Natural killer cell (primary cell): ENCODE results near the gene SYNGR1. TPM values are rescaled to one million over a fixed set of nuclear protein-coding genes. Genes with fewer than 3 reads are reported as not detected.
"Not testable (repeated sequence)": the region's sequence is repeated elsewhere in the genome, so short reads cannot be mapped to it uniquely, and the experiment has no call there.

Experiments used
- ATAC-seq, 3 donors: fragments of 150-1000 bp in 2 of 3; fragments of 200-7000 bp in 1 of 3; cut with Tn5 transposase; 1 replicate in 1 of 3; 2 replicates in 2 of 3; pipeline ENCODE4 v1.10.0; 2021; ENCODE audit warnings: mild to moderate bottlenecking in 2 of 3, moderate library complexity in 2 of 3
- DNase-seq, 2 donors: peaks; one replicate each; pipeline versions ENCODE4 v3.0.0 to v3.0.0-alpha.2; 2013 to 2021; ENCODE audit warnings: mixed read lengths in 1 of 2
- H3K27ac ChIP-seq: one replicate; pipeline ENCODE4 v1.5.1; 2013; ENCODE audit warnings: mild to moderate bottlenecking, low read length
- H3K27me3 ChIP-seq: one replicate; pipeline ENCODE4 v1.6.1; 2013; ENCODE audit warnings: low read length; ENCODE audit not compliant: control insufficient read depth, insufficient read depth
- H3K36me3 ChIP-seq: one replicate; pipeline ENCODE4 v1.6.1; 2013; ENCODE audit warnings: low read length; ENCODE audit not compliant: control insufficient read depth, insufficient read depth
- H3K4me1 ChIP-seq: one replicate; pipeline ENCODE4 v1.6.1; 2013; ENCODE audit warnings: low read length; ENCODE audit not compliant: control insufficient read depth, insufficient read depth
- H3K4me3 ChIP-seq: one replicate; pipeline ENCODE4 v1.5.1; 2013; ENCODE audit warnings: low read length
- H3K9me3 ChIP-seq: one replicate; pipeline ENCODE4 v1.6.1; 2013; ENCODE audit warnings: low read length; ENCODE audit not compliant: control insufficient read depth, insufficient read depth
- H3K27ac Mint-ChIP-seq, 2 donors: one replicate each; pipeline ENCODE4 v1.8.0; 2022; ENCODE audit warnings: mild to moderate bottlenecking in 2 of 2, mixed read lengths in 2 of 2, moderate library complexity in 1 of 2
- H3K27me3 Mint-ChIP-seq, 2 donors: one replicate each; pipeline ENCODE4 v1.8.0; 2022; ENCODE audit warnings: low read depth in 2 of 2, mixed read lengths in 2 of 2
- H3K36me3 Mint-ChIP-seq: one replicate; pipeline ENCODE4 v1.8.0; 2022; ENCODE audit warnings: mixed read lengths
- H3K4me1 Mint-ChIP-seq, 2 donors: one replicate each; pipeline ENCODE4 v1.8.0; 2022; ENCODE audit warnings: mixed read lengths in 2 of 2
- H3K4me3 Mint-ChIP-seq: one replicate; pipeline ENCODE4 v1.8.0; 2022; ENCODE audit warnings: mild to moderate bottlenecking, moderate library complexity, mixed read lengths
- H3K9me3 Mint-ChIP-seq, 2 donors: one replicate each; pipeline ENCODE4 v1.8.0; 2022; ENCODE audit warnings: mixed read lengths in 2 of 2
- WGBS: methylation state at CpG from one replicate; pipeline ENCODE4 v1.1.7; 2013; ENCODE audit warnings: missing lambda C conversion rate; ENCODE audit not compliant: insufficient coverage; 5-methylcytosine and 5-hydroxymethylcytosine counted together
- intact Hi-C: fragments of 100-400 bp; cut with micrococcal nuclease; formaldehyde crosslinking; loops from one replicate; pipeline ENCODE4 v1.14.2; 2022
- total RNA-seq, 4 donors: library from RNA; stranded (reverse); fragments of 120-200 nt in 1 of 4; gene quantifications; one replicate each; pipeline versions ENCODE4 v1.2.3 to v1.2.4, GENCODE V29; 2013 to 2022
- TF ChIP-seq, protein P1 (sequence below): fragments of 200-600 bp; IDR thresholded peaks from one replicate; pipeline ENCODE4 v1.8.0; 2022; ENCODE audit warnings: antibody characterized with exemption

Gene SYNGR1
- total RNA-seq, 3 donors from 2014 or later (not counting 1 experiment from before 2014, with no cell fraction given) = 30.3 to 35.7 (median 31.3) TPM

DNA sequence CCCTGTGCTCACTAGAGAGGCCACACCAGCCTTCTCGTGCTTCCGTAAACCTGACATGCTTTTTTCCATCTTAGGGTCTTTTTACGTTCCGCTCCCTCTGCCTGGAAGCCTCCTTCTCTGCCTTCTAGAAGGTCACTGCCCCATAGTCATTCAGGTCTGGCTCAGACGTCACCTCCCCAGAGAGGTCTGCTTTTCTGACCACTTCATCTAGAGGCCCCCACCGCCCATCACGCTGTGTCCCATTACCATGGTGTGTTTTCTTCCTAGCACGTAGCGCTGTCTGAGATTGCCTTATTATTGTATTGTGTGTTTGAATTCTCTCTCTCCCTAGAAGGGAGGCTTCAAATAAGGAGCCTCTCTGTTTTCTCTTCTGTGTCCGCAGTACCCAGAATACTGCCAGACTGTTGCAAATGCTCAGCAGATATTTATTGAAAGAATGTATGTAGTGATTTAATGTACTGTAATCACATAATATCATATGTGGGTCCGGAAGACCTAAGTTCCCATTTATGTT is 59.8 kb downstream of the SYNGR1 start:
- H3K4me1 Mint-ChIP-seq = peaks cover 33 to 42% of the 10 kb centered on the region in 2 donors
- intact Hi-C loops = no loop called here
- H3K9me3 Mint-ChIP-seq = no peaks in the 10 kb centered on the region
- H3K4me3 Mint-ChIP-seq = no peak overlapping the region
- no peaks in the 10 kb centered on the region for H3K36me3 Mint-ChIP-seq
- ATAC-seq (no peak), DNase-seq (no peak)
- Histone ChIP-seq H3K36me3 (peaks cover 2% of the 10 kb centered on the region), H3K9me3 (no peaks in the 10 kb centered on the region), H3K27me3 (no peaks in the 10 kb centered on the region), H3K4me1 (peaks cover 25% of the 10 kb centered on the region), H3K4me3 (no peak overlapping the region), H3K27ac (no peak overlapping the region)
- 96% methylated on average over 9 of the region's 11 CpGs for WGBS
- no peaks in the 10 kb centered on the region for H3K27me3 Mint-ChIP-seq
- no peak overlapping the region for H3K27ac Mint-ChIP-seq
- TF ChIP-seq, protein P1, sequence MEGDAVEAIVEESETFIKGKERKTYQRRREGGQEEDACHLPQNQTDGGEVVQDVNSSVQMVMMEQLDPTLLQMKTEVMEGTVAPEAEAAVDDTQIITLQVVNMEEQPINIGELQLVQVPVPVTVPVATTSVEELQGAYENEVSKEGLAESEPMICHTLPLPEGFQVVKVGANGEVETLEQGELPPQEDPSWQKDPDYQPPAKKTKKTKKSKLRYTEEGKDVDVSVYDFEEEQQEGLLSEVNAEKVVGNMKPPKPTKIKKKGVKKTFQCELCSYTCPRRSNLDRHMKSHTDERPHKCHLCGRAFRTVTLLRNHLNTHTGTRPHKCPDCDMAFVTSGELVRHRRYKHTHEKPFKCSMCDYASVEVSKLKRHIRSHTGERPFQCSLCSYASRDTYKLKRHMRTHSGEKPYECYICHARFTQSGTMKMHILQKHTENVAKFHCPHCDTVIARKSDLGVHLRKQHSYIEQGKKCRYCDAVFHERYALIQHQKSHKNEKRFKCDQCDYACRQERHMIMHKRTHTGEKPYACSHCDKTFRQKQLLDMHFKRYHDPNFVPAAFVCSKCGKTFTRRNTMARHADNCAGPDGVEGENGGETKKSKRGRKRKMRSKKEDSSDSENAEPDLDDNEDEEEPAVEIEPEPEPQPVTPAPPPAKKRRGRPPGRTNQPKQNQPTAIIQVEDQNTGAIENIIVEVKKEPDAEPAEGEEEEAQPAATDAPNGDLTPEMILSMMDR = no peak

DNA sequence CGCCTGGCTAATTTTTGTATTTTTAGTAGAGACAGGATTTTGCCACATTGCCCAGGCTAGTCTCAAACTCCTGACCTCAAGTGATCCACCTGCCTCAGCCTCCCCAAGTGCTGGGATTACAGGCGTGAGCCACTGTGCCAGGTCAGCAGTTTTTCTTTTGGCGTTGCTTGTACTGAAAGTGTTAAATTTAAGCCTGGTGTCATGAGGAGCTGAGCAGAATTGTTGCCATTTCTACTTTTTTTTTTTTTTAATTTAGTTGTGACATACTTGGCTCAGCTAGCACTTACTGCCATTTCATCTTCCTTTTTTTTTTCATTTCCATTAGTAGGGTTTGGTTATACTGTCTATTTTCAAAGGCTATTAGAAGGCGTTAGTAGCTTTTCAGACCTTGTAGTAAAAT is 60.5 kb downstream of the SYNGR1 start:
- Histone ChIP-seq H3K4me1 (peaks cover 25% of the 10 kb centered on the region), H3K4me3 (no peak overlapping the region), H3K9me3 (no peaks in the 10 kb centered on the region), H3K36me3 (peaks cover 7% of the 10 kb centered on the region), H3K27ac (no peak overlapping the region), H3K27me3 (no peaks in the 10 kb centered on the region)
- Mint-ChIP-seq H3K27ac (peak overlapping the region in 1 of 2 donors; percentile 79), H3K4me3 (no peak overlapping the region), H3K9me3 (no peaks in the 10 kb centered on the region), H3K4me1 (peaks cover 33 to 42% of the 10 kb centered on the region in 2 donors), H3K27me3 (no peaks in the 10 kb centered on the region), H3K36me3 (no peaks in the 10 kb centered on the region)
- TF ChIP-seq, protein P1 = no peak
- intact Hi-C loops = no loop called here
- 97% methylated on average over 3 of the region's 4 CpGs for WGBS
- DNase-seq (no peak), ATAC-seq (no peak)

DNA sequence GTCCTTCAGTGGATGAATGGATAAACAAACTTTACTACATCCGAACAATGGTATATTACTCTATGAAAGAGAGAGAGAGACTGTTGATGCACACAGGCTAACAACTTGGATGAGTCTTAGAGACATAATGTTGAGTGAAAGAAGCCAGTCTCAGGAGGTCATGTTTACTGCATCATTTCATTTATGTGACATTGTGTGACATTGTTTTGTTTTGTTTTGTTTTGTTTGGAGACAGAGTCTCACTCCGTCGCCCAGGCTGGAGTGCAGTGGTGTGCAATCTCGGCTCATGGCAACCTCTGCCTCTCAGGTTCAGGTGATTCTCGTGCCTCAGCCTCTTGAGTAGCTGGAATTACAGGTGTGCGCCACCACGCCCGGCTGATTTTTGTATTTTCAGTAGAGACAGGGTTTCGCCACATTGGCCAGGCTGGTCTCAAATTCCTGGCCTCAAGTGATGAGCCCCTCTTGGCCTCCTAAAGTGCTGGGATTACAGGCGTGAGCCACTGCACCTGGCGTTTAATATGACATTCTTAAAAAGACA is 62.1 kb downstream of the SYNGR1 start:
- ATAC-seq = not testable (repeated sequence)
- H3K27ac ChIP-seq = peak overlapping the region; percentile 13
- H3K4me1 Mint-ChIP-seq = peaks cover 33 to 41% of the 10 kb centered on the region in 2 donors

DNA sequence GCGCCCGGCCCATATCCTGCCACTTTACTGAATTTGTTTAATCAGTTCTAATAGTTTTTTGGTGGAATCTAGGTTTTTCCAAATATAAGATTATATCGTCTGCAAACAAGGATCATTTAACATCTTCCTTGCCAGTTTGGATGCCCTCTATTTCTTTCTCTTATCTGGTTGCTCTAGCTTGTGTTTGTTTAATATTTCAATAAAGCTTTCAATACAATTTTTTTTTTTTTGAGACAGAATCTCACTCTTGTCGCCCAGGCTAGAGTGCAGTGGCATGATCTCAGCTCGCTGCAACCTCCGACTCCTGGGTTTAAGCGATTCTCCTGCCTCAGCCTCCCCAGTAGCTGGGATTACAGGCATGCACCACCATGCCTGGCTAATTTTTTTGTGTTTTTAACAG is 63.4 kb downstream of the SYNGR1 start:
- Histone ChIP-seq H3K4me1 (peaks cover 25% of the 10 kb centered on the region), H3K36me3 (peaks cover 34% of the 10 kb centered on the region)
- intact Hi-C loops, H3K36me3 Mint-ChIP-seq, H3K27me3 Mint-ChIP-seq, H3K27me3 ChIP-seq, H3K4me3 ChIP-seq, H3K27ac ChIP-seq, ATAC-seq, DNase-seq, H3K9me3 ChIP-seq, H3K9me3 Mint-ChIP-seq: not testable (repeated sequence)
- peaks cover 33 to 36% of the 10 kb centered on the region in 2 donors for H3K4me1 Mint-ChIP-seq
- H3K4me3 Mint-ChIP-seq = peak overlapping the region; percentile 60
- peak overlapping the region; percentile 79 to 85 for H3K27ac Mint-ChIP-seq
- 99% methylated on average over 6 of the region's 7 CpGs for WGBS

More for the DNA sequence above, 62.1 kb downstream of the SYNGR1 start:
- H3K9me3 ChIP-seq, H3K27me3 ChIP-seq, H3K9me3 Mint-ChIP-seq, DNase-seq, H3K27me3 Mint-ChIP-seq, H3K36me3 Mint-ChIP-seq, H3K4me3 ChIP-seq, intact Hi-C loops: not testable (repeated sequence)
- Histone ChIP-seq H3K4me1 (peaks cover 25% of the 10 kb centered on the region), H3K36me3 (peaks cover 23% of the 10 kb centered on the region)
- WGBS = 74% methylated on average over 11 of the region's 11 CpGs
- H3K4me3 Mint-ChIP-seq = peak overlapping the region; percentile 79
- H3K27ac Mint-ChIP-seq = peak overlapping the region; percentile 79 to 85
